ENCODE data around the gene MPL. TPM values are rescaled to one million over a fixed set of nuclear protein-coding genes. Genes with fewer than 3 reads are reported as not detected.
"Not testable (repeated sequence)": the region's sequence is repeated elsewhere in the genome, so short reads cannot be mapped to it uniquely, and the experiment has no call there.

Gene MPL
- total and polyA plus RNA-seq, 2 of the 13 experiments (the other 11 are each of a cell fraction or from before 2014, with no cell fraction given), result not detected

DNA sequence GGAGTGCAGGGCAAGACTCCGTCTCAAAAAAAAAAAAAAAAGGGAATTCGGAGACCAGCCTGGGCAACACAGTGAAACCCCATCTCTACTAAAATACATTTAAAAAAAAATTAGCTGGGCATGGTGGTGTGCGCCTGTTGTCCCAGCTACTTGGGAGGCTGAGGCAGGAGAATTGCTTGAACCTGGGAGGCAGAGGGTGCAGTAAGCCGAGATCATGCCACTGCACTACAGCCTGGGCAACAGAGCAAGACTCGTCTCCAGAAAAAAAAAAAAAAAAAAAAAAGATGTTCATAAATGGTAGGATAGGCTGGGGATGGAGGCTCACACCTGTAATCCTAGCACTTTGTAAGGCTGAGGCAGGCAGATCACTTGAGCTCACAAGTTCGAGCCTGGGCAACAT is 32.2 kb downstream of the MPL start:
- in situ Hi-C loops (cut with HindIII; ENCODE audit: extremely low pct_ligation_motif_present, low pct_unique_long_range_greater_than_20kb); intact Hi-C loops (cut with micrococcal nuclease; ENCODE audit: unreplicated experiment); ATAC-seq; H3K4me3 ChIP-seq (replicated peaks in 1 of 3; ENCODE audit: insufficient read depth in 1 of 3, low read depth in 2 of 3, low read length in 3 of 3); H3K9ac ChIP-seq (ENCODE audit: insufficient read depth, low read depth, low read length); DNase-seq (ENCODE audit: low spot score); H4K20me1 ChIP-seq (ENCODE audit: insufficient read depth, low read length); BruUV-seq (replicated peaks); POLR2A ChIA-PET; H2AFZ ChIP-seq (ENCODE audit: low read length); H3K9me3 ChIP-seq (ENCODE audit: low read length); H3K27ac ChIP-seq (ENCODE audit: extremely low read length, insufficient read depth, low read length); H3K27me3 ChIP-seq (ENCODE audit: control insufficient read depth in 1 of 2, insufficient read depth in 2 of 2, low read length in 2 of 2); H3K4me2 ChIP-seq (ENCODE audit: low read depth, low read length); FAIRE-seq; H3K36me3 ChIP-seq (replicated peaks in 1 of 2; ENCODE audit: control insufficient read depth in 1 of 2, insufficient read depth in 2 of 2, low read length in 2 of 2); CTCF ChIA-PET (ENCODE audit: low intra/inter-chr PET ratio, low total read pairs): not testable (repeated sequence)
- Histone ChIP-seq H3K4me1 (ENCODE audit: insufficient read depth, low read length) (peaks cover 35% of the 10 kb centered on the region), H3K79me2 (ENCODE audit: insufficient read depth, low read length) (peaks cover 13% of the 10 kb centered on the region)
- peak; percentile 30; the same call in 1 of the 2 replicates for TF ChIP-seq ZNF121 (CRISPR knock-in tag; IDR thresholded peaks at IDR 0.05)
- WGBS (ENCODE audit: low lambda C conversion rate), result 98% methylated on average over 6 of the region's 6 CpGs

DNA sequence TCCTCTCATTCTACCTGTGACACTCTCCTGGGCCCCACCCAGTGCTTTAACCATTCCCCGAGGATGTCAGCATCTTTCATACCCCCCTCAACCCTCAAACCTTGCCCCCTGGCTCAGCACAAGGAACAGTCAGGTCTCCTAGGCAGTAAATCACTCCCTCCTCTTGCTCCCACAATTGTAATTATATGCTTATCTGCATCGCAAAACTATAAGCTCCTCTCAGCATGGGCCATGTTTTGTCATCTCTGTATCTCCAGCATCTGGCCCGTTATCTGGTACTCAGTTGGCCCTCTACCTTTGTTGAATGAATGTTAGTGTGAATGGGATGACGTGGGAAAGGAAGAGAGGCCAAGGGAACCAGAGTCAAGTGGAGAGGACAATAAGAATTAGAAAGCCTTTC is 32.9 kb downstream of the MPL start:
- Histone ChIP-seq H3K9ac (ENCODE audit: insufficient read depth, low read depth, low read length) (no peak overlapping the region), H3K9me3 (ENCODE audit: low read length) (no peaks in the 10 kb centered on the region), H3K27ac (ENCODE audit: extremely low read length, insufficient read depth, low read length) (no peak overlapping the region), H2AFZ (ENCODE audit: low read length) (no peak overlapping the region), H3K4me2 (ENCODE audit: low read depth, low read length) (no peak overlapping the region), H3K79me2 (ENCODE audit: insufficient read depth, low read length) (peaks cover 13% of the 10 kb centered on the region), H4K20me1 (ENCODE audit: insufficient read depth, low read length) (no peaks in the 10 kb centered on the region), H3K4me3 (replicated peaks in 1 of 3; ENCODE audit: insufficient read depth in 1 of 3, low read depth in 2 of 3, low read length in 3 of 3) (no peak overlapping the region), H3K4me1 (ENCODE audit: insufficient read depth, low read length) (peaks cover 27% of the 10 kb centered on the region), H3K36me3 (replicated peaks in 1 of 2; ENCODE audit: control insufficient read depth in 1 of 2, insufficient read depth in 2 of 2, low read length in 2 of 2) (no peaks in the 10 kb centered on the region; a peak in 1 of 5 replicates), H3K27me3 (ENCODE audit: control insufficient read depth in 1 of 2, insufficient read depth in 2 of 2, low read length in 2 of 2) (no peaks in the 10 kb centered on the region)
- intact Hi-C loops (cut with micrococcal nuclease; ENCODE audit: unreplicated experiment), result no loop called here
- WGBS (ENCODE audit: low lambda C conversion rate), result 95% methylated on average over 4 of the region's 4 CpGs
- no TSS peak for BruUV-seq (replicated peaks)
- FAIRE-seq, result no peak
- in situ Hi-C loops (cut with HindIII; ENCODE audit: extremely low pct_ligation_motif_present, low pct_unique_long_range_greater_than_20kb), result no loop called here
- ChIA-PET CTCF (ENCODE audit: low intra/inter-chr PET ratio, low total read pairs) (no interaction called here), POLR2A (no interaction called here)
- no peak for ATAC-seq
- TF ChIP-seq ISX (CRISPR knock-in tag; conservative IDR thresholded peaks at IDR 0.05), result no peak
- no peak for TF ChIP-seq RBM39 (IDR thresholded peaks at IDR 0.05; ENCODE audit: low read depth, low read length, poor library complexity, severe bottlenecking)
- DNase-seq (ENCODE audit: low spot score), result no peak

All from HepG2 (cell line).